NOMO-1 (cell line): ENCODE measurements around the gene GJB4.
"Not testable (repeated sequence)": the region's sequence is repeated elsewhere in the genome, so short reads cannot be mapped to it uniquely, and the experiment has no call there.

Experiments used
- DNase-seq, 2 experiments: peaks; one replicate each; lab custom pipeline; 2025; ENCODE audit not compliant: unreplicated experiment in 2 of 2; lab: John Stamatoyannopoulos, UW

The GJB4 gene

DNA sequence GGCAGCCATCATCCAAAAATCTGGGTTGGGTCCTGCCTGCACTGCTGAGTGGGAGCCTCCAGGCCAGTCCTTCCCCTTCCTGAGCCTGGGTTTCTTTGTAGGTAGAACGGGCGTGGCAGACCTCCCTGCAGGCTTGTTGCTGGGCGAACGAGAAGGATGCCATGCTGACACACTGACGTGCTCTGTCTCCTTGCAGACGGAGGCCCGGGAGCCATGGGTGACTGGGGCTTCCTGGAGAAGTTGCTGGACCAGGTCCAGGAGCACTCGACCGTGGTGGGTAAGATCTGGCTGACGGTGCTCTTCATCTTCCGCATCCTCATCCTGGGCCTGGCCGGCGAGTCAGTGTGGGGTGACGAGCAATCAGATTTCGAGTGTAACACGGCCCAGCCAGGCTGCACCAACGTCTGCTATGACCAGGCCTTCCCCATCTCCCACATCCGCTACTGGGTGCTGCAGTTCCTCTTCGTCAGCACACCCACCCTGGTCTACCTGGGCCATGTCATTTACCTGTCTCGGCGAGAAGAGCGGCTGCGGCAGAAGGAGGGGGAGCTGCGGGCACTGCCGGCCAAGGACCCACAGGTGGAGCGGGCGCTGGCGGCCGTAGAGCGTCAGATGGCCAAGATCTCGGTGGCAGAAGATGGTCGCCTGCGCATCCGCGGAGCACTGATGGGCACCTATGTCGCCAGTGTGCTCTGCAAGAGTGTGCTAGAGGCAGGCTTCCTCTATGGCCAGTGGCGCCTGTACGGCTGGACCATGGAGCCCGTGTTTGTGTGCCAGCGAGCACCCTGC, 34.7 kb downstream of the GJB4 start:
- no peak for DNase-seq

- DNase-seq, result no peak
These were observed 35.2 kb downstream of the GJB4 start for GRCh38 chr1:34794790-34795180.

DNA sequence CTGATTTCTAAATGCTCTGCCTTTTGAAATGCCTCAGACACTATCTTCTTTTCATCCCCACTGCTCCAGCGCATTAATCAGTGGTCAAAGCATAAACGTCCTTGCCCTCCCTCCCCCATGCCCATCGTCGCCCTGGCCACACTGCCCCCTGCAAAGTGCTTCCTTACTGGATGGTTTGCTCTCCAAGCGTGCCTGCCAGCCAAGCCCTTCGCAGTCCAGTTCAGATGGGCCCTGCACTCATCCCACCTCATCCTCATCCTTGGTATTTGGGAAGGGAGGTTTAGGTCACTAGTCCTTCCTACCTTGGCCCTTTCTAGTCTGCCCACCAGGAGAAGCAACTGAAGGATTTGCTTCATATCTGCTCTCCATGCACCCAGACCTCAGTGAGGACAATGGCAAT, 36.4 kb downstream of the GJB4 start:
- DNase-seq, result no peak

GRCh38 chr1:34796990-34797389, 37.5 kb downstream of the GJB4 start:
- DNase-seq, result no peak

GRCh38 chr1:34800214-34800613, 40.7 kb downstream of the GJB4 start:
- no peak for DNase-seq

- no peak for DNase-seq
These were observed 44.2 kb downstream of the GJB4 start for GRCh38 chr1:34803770-34804169.

DNA sequence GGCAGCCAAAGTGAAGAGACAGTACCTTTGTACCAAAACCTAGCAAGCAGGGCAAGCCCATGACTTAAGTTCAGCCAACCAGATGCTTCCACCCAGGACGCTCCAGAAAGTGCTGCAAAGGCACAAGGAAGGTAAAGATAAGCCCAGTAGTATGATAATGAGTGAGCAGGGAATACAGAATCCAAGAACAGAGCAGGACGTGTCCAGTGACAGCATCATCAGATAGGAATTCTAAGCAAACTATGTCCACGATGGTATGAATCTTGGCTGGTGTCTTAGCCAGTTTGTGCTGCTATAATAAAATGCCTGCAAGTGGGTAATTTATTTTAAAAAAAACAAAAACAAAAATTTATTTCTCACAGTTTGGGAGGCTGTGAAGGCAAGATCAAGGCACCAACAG, 46.9 kb downstream of the GJB4 start:
- DNase-seq, result no peak

DNA sequence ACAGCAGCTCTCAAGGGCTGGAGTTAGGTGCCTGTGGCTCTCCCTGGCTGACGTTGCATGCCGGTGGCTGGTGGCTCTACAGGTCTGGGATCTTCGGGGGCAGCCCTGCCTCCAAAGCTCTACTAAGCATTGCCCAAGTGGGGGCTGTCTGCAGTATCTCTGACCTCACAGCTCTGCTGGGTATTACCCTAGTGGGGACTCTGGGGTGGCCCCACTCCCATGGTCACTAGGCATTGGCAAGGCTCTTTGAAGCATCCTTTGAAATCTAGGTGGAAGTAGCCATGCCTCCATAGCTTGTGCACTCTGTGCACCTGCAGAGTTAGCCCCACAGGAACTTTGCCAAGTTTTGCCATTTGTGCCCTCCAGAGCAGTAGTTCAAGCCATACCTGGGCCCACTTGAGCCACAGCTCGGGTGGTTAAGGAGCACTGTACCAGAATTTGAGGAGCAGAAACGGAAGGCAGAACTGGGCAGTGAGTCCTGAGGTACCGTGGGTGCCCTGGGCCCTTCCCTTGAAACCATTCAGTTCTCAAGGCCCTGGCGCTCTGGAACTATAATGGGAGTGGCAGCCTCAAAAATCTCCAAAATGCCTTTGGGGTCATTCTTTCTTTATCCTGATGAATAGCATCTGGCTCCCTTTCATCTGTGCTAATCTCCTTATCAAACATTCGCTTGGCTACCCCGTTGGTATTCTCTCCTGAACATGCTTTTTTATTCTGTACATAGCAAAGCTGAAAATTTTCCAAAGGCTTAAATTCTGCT, 48.7 kb downstream of the GJB4 start:
- no peak for DNase-seq

- not testable (repeated sequence) for DNase-seq
These were observed 51.2 kb downstream of the GJB4 start for GRCh38 chr1:34810781-34811180.
